ENCODE data around the gene RARB.

Gene RARB

GRCh38 chr3:25454005-25454927 lies 26.2 kb downstream of the RARB start:
- Histone ChIP-seq H3K4me3 (ENCODE audit: low read length) (no peak overlapping the region), H3K4ac (ENCODE audit: low read depth, low read length) (no peak overlapping the region), H3K18ac (ENCODE audit: low read length) (peak overlapping the region; percentile 80), H4K8ac (ENCODE audit: low read depth, low read length) (no peak overlapping the region), H3K27ac (ENCODE audit: low read depth, low read length) (peak overlapping the region; percentile 64), H2BK15ac (replicated peaks; ENCODE audit: low read depth) (peak overlapping the region; percentile 85), H3K79me1 (ENCODE audit: low read length) (no peaks in the 10 kb centered on the region), H3K36me3 (ENCODE audit: control insufficient read depth, insufficient read depth, low read length) (no peaks in the 10 kb centered on the region), H3K23ac (ENCODE audit: low read length) (no peak overlapping the region), H3K4me1 (ENCODE audit: control insufficient read depth, low read depth, low read length) (no peaks in the 10 kb centered on the region), H3K9ac (ENCODE audit: low read length) (no peak overlapping the region), H3K79me2 (ENCODE audit: control insufficient read depth, insufficient read depth, low read length) (no peaks in the 10 kb centered on the region), H2BK5ac (ENCODE audit: low read length) (no peak overlapping the region), H3K56ac (ENCODE audit: low read length) (no peak overlapping the region), H4K5ac (ENCODE audit: low read length) (no peak overlapping the region), H3K4me2 (ENCODE audit: low read length) (no peak overlapping the region), H2BK120ac (ENCODE audit: low read depth, low read length) (no peak overlapping the region), H3K27me3 (ENCODE audit: insufficient read depth, low read length, poor library complexity) (no peaks in the 10 kb centered on the region), H2AK5ac (ENCODE audit: low read length) (no peak overlapping the region)
- DNase-seq: peak; percentile 93
- no CpG with 5 or more reads among the region's 16 CpGs for WGBS (ENCODE audit: extremely low coverage, insufficient coverage, low lambda C conversion rate)

- Histone ChIP-seq H3K27ac (ENCODE audit: low read depth, low read length) (no peak overlapping the region), H3K4me2 (ENCODE audit: low read length) (no peak overlapping the region), H3K9ac (ENCODE audit: low read length) (no peak overlapping the region)
Observed at GRCh38 chr3:25455441-25456132, 27.5 kb downstream of the RARB start.

GRCh38 chr3:25456723-25457670 lies 28.9 kb downstream of the RARB start:
- no peaks in the 10 kb centered on the region for H3K36me3 ChIP-seq (ENCODE audit: control insufficient read depth, insufficient read depth, low read length)
- no peak overlapping the region for H4K8ac ChIP-seq (ENCODE audit: low read depth, low read length)
- no peak overlapping the region for H3K9ac ChIP-seq (ENCODE audit: low read length)
- H3K4me2 ChIP-seq (ENCODE audit: low read length): no peak overlapping the region
- no peaks in the 10 kb centered on the region for H3K27me3 ChIP-seq (ENCODE audit: insufficient read depth, low read length, poor library complexity)
- no peak overlapping the region for H3K4ac ChIP-seq (ENCODE audit: low read depth, low read length)
- no peak overlapping the region for H2BK15ac ChIP-seq (replicated peaks; ENCODE audit: low read depth)
- no peak overlapping the region for H2AK5ac ChIP-seq (ENCODE audit: low read length)
- no peak overlapping the region for H2BK120ac ChIP-seq (ENCODE audit: low read depth, low read length)
- H3K27ac ChIP-seq (ENCODE audit: low read depth, low read length): no peak overlapping the region
- WGBS (ENCODE audit: extremely low coverage, insufficient coverage, low lambda C conversion rate): no CpG with 5 or more reads among the region's 7 CpGs
- H3K79me2 ChIP-seq (ENCODE audit: control insufficient read depth, insufficient read depth, low read length): no peaks in the 10 kb centered on the region
- H2BK5ac ChIP-seq (ENCODE audit: low read length): no peak overlapping the region
- H4K5ac ChIP-seq (ENCODE audit: low read length): no peak overlapping the region
- H3K18ac ChIP-seq (ENCODE audit: low read length): peak overlapping the region; percentile 28
- H3K4me3 ChIP-seq (ENCODE audit: low read length): no peak overlapping the region
- H3K23ac ChIP-seq (ENCODE audit: low read length): no peak overlapping the region
- H3K79me1 ChIP-seq (ENCODE audit: low read length): no peaks in the 10 kb centered on the region
- DNase-seq: no peak
- no peak overlapping the region for H3K56ac ChIP-seq (ENCODE audit: low read length)
- no peaks in the 10 kb centered on the region for H3K4me1 ChIP-seq (ENCODE audit: control insufficient read depth, low read depth, low read length)

More at GRCh38 chr3:25455441-25456132, 27.5 kb downstream of the RARB start:
- Histone ChIP-seq H3K56ac (ENCODE audit: low read length) (no peak overlapping the region), H3K4me1 (ENCODE audit: control insufficient read depth, low read depth, low read length) (no peaks in the 10 kb centered on the region), H2BK120ac (ENCODE audit: low read depth, low read length) (no peak overlapping the region), H3K36me3 (ENCODE audit: control insufficient read depth, insufficient read depth, low read length) (no peaks in the 10 kb centered on the region), H2BK15ac (replicated peaks; ENCODE audit: low read depth) (no peak overlapping the region), H3K79me1 (ENCODE audit: low read length) (no peaks in the 10 kb centered on the region), H4K5ac (ENCODE audit: low read length) (no peak overlapping the region), H3K23ac (ENCODE audit: low read length) (no peak overlapping the region), H3K18ac (ENCODE audit: low read length) (peak overlapping the region; percentile 75), H3K27me3 (ENCODE audit: insufficient read depth, low read length, poor library complexity) (no peaks in the 10 kb centered on the region), H3K4me3 (ENCODE audit: low read length) (no peak overlapping the region), H4K8ac (ENCODE audit: low read depth, low read length) (no peak overlapping the region), H2BK5ac (ENCODE audit: low read length) (no peak overlapping the region), H3K79me2 (ENCODE audit: control insufficient read depth, insufficient read depth, low read length) (no peaks in the 10 kb centered on the region), H3K4ac (ENCODE audit: low read depth, low read length) (no peak overlapping the region), H2AK5ac (ENCODE audit: low read length) (no peak overlapping the region)
- no peak for DNase-seq
- WGBS (ENCODE audit: extremely low coverage, insufficient coverage, low lambda C conversion rate): no CpG with 5 or more reads among the region's 8 CpGs

- no peaks in the 10 kb centered on the region for H3K27me3 ChIP-seq (ENCODE audit: insufficient read depth, low read length, poor library complexity)
- H4K8ac ChIP-seq (ENCODE audit: low read depth, low read length): no peak overlapping the region
- no peaks in the 10 kb centered on the region for H3K79me1 ChIP-seq (ENCODE audit: low read length)
- WGBS (ENCODE audit: extremely low coverage, insufficient coverage, low lambda C conversion rate): no CpG with 5 or more reads among the region's 7 CpGs
- no peaks in the 10 kb centered on the region for H3K79me2 ChIP-seq (ENCODE audit: control insufficient read depth, insufficient read depth, low read length)
- H4K5ac ChIP-seq (ENCODE audit: low read length): no peak overlapping the region
- no peak overlapping the region for H3K18ac ChIP-seq (ENCODE audit: low read length)
- H2AK5ac ChIP-seq (ENCODE audit: low read length): no peak overlapping the region
- H3K4me1 ChIP-seq (ENCODE audit: control insufficient read depth, low read depth, low read length): no peaks in the 10 kb centered on the region
- no peaks in the 10 kb centered on the region for H3K36me3 ChIP-seq (ENCODE audit: control insufficient read depth, insufficient read depth, low read length)
- no peak overlapping the region for H3K27ac ChIP-seq (ENCODE audit: low read depth, low read length)
- no peak overlapping the region for H3K9ac ChIP-seq (ENCODE audit: low read length)
- no peak overlapping the region for H2BK120ac ChIP-seq (ENCODE audit: low read depth, low read length)
- no peak overlapping the region for H3K4me2 ChIP-seq (ENCODE audit: low read length)
- H2BK15ac ChIP-seq (replicated peaks; ENCODE audit: low read depth): no peak overlapping the region
- no peak overlapping the region for H3K56ac ChIP-seq (ENCODE audit: low read length)
- no peak for DNase-seq
- no peak overlapping the region for H3K23ac ChIP-seq (ENCODE audit: low read length)
- H3K4ac ChIP-seq (ENCODE audit: low read depth, low read length): no peak overlapping the region
- H2BK5ac ChIP-seq (ENCODE audit: low read length): no peak overlapping the region
- H3K4me3 ChIP-seq (ENCODE audit: low read length): no peak overlapping the region
Observed at GRCh38 chr3:25457671-25458419, 29.8 kb downstream of the RARB start.

- no peak overlapping the region for H3K4ac ChIP-seq (ENCODE audit: low read depth, low read length)
- no peak overlapping the region for H3K4me2 ChIP-seq (ENCODE audit: low read length)
- no peak overlapping the region for H3K56ac ChIP-seq (ENCODE audit: low read length)
- no peak overlapping the region for H2AK5ac ChIP-seq (ENCODE audit: low read length)
- no peak for DNase-seq
- no peaks in the 10 kb centered on the region for H3K36me3 ChIP-seq (ENCODE audit: control insufficient read depth, insufficient read depth, low read length)
- H3K79me2 ChIP-seq (ENCODE audit: control insufficient read depth, insufficient read depth, low read length): no peaks in the 10 kb centered on the region
- no peak overlapping the region for H3K23ac ChIP-seq (ENCODE audit: low read length)
- H3K4me1 ChIP-seq (ENCODE audit: control insufficient read depth, low read depth, low read length): no peaks in the 10 kb centered on the region
- H3K9ac ChIP-seq (ENCODE audit: low read length): no peak overlapping the region
- H3K79me1 ChIP-seq (ENCODE audit: low read length): no peaks in the 10 kb centered on the region
- no peak overlapping the region for H2BK120ac ChIP-seq (ENCODE audit: low read depth, low read length)
- WGBS (ENCODE audit: extremely low coverage, insufficient coverage, low lambda C conversion rate): no CpG with 5 or more reads among the region's 2 CpGs
- H2BK15ac ChIP-seq (replicated peaks; ENCODE audit: low read depth): no peak overlapping the region
- no peak overlapping the region for H3K18ac ChIP-seq (ENCODE audit: low read length)
- H3K27ac ChIP-seq (ENCODE audit: low read depth, low read length): no peak overlapping the region
- no peak overlapping the region for H4K5ac ChIP-seq (ENCODE audit: low read length)
- no peak overlapping the region for H3K4me3 ChIP-seq (ENCODE audit: low read length)
- no peak overlapping the region for H2BK5ac ChIP-seq (ENCODE audit: low read length)
- no peaks in the 10 kb centered on the region for H3K27me3 ChIP-seq (ENCODE audit: insufficient read depth, low read length, poor library complexity)
- H4K8ac ChIP-seq (ENCODE audit: low read depth, low read length): no peak overlapping the region
Observed at GRCh38 chr3:25458420-25458814, 30.4 kb downstream of the RARB start.
